ENCODE measurements around the gene INSL3. TPM values are rescaled to one million over a fixed set of nuclear protein-coding genes. Genes with fewer than 3 reads are reported as not detected.

Gene INSL3
- total RNA-seq, 6 donors from 2014 or later, result 0.57 TPM; not detected in 5

DNA sequence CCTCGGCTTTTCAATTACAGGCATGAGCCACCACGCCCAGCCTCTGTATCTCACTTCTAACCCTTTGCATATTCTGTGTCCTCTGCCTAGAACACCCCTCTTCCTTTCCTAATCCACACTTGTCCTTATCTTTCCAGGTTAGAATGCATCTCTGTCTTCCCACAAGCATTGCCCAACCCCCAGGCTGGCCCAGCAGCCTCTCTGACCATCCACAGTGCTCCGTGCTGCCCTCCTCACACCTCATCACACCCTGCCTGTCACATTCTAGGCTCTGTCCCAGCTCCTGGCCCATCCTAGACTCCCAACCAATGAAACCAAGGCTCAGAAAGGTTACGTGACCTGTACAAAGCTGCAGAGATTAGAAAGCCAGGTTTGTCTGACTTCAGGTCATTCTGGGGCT is 15.2 kb upstream of the INSL3 start:
- WGBS, 2 donors, result 72 to 78% methylated on average over 4 of the region's 4 CpGs
- DNase-seq (no peak), ATAC-seq (ENCODE audit: low FRiP score in 2 of 2) (no peak)
- Histone ChIP-seq H3K27ac (no peak overlapping the region), H3K4me1 (peaks cover 0 to 6% (median 2%) of the 10 kb centered on the region in 4 donors), H3K27me3 (no peaks in the 10 kb centered on the region), H3K36me3 (peaks cover 0 to 97% (median 21%) of the 10 kb centered on the region in 4 donors), H3K9me3 (no peaks in the 10 kb centered on the region), H3K4me3 (no peak overlapping the region)
- TF ChIP-seq POLR2AphosphoS5 (IDR thresholded peaks at IDR 0.05), result no peak

DNA sequence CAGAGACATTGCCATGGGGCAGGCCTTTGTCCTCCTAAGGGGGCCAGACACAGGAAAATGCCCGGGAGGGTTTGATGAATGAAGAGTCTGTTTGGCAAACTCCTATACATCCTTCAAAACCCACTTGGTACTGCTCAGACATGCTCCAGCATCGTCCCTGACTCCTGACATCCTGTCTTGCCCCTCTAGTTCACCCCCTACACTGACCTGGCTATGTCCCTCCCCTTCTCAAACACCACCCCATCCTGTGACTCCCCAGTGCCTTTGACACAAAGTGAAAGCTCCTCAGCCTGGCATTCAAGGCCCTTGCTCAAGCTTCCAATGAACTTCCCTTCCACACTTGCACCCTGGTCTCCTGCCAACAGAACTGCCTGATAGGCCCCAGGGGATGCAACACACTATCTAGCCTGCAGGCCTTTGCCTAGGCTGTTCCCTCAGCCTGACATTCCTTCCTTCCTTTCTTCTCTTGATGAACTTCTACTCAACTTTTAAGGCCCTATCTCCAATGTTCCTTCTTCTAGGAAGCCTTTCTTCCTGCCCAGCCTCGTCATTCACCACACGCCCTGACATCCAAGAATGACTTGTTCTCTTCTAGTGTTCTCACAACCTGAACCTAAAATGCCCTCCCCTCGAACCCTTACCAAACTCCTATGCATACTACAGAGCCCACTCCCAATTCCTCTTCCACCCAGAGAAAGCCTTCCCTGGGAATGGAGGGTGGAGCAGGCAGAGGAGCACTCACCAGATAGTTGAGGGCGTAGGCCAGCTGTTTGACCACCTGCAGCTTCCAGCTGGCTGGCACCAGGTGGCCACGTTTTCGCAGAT is 14.1 kb upstream of the INSL3 start:
- H3K4me1 ChIP-seq, result peaks cover 0 to 10% (median 0%) of the 10 kb centered on the region in 4 donors
- peaks cover 0 to 94% (median 19%) of the 10 kb centered on the region in 4 donors for H3K36me3 ChIP-seq
- no peak for ATAC-seq (ENCODE audit: low FRiP score in 2 of 2)
- DNase-seq, result no peak
- no peak for TF ChIP-seq CTCF (IDR thresholded peaks at IDR 0.05)
- TF ChIP-seq POLR2A (IDR thresholded peaks at IDR 0.05), result no peak
- TF ChIP-seq EP300 (IDR thresholded peaks at IDR 0.05), result no peak
- TF ChIP-seq POLR2AphosphoS5 (IDR thresholded peaks at IDR 0.05), result no peak
- no peaks in the 10 kb centered on the region for H3K9me3 ChIP-seq
- H3K27me3 ChIP-seq, result no peaks in the 10 kb centered on the region
- H3K27ac ChIP-seq, result no peak overlapping the region
- no peak overlapping the region for H3K4me3 ChIP-seq
- WGBS, 2 donors, result 70 to 91% methylated on average over 8 of the region's 8 CpGs

DNA sequence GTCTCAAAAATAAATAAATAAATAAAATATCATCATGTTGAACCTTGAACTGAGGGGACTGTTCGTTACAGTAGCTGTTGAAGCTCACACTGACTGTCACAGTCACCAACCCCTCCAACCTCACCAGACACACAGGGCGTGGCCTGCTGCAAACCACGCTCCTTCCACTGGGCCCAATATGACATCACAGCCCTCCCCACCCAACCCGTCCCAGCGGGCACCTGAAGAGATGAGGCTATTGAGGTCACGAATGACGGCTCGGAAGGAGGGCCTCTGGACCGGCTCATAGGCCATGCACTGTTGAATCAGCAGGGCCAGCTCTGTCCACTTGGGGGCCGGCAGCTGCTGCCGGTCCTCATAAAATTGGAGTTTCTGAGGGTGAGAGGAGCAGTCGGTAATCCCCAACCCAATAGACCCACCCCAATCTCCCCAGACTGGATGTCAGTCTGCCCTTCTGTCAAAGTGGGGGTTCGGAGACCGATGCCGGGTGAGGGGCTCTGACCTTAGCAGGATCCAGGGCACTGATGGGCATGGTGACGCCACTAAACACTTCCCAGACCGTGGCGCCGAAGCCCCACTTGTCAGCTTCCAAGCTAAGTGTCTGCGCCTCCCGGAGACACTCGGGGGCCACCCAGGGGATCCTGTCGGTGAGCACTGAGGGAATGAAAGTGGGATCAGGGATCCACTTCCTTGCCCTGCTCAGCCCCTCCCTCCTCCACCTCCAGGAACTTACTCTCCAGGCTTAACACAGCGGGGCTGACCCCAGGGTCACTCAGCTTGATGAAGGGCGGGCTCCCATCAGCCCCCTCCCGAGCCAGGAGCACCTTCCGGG is 13.2 kb upstream of the INSL3 start:
- DNase-seq (no peak), ATAC-seq (ENCODE audit: low FRiP score in 2 of 2) (no peak)
- Histone ChIP-seq H3K4me3 (no peak overlapping the region), H3K36me3 (peaks cover 0 to 92% (median 19%) of the 10 kb centered on the region in 4 donors), H3K27ac (no peak overlapping the region), H3K4me1 (peaks cover 0 to 18% (median 0%) of the 10 kb centered on the region in 4 donors), H3K9me3 (no peaks in the 10 kb centered on the region), H3K27me3 (no peaks in the 10 kb centered on the region)
- no peak for TF ChIP-seq POLR2A (IDR thresholded peaks at IDR 0.05)
- no peak for TF ChIP-seq POLR2AphosphoS5 (IDR thresholded peaks at IDR 0.05)
- no peak for TF ChIP-seq CTCF (IDR thresholded peaks at IDR 0.05)
- no peak for TF ChIP-seq EP300 (IDR thresholded peaks at IDR 0.05)
- 82 to 83% methylated on average over 9 to 18 of the region's 27 CpGs for WGBS, 2 donors

DNA sequence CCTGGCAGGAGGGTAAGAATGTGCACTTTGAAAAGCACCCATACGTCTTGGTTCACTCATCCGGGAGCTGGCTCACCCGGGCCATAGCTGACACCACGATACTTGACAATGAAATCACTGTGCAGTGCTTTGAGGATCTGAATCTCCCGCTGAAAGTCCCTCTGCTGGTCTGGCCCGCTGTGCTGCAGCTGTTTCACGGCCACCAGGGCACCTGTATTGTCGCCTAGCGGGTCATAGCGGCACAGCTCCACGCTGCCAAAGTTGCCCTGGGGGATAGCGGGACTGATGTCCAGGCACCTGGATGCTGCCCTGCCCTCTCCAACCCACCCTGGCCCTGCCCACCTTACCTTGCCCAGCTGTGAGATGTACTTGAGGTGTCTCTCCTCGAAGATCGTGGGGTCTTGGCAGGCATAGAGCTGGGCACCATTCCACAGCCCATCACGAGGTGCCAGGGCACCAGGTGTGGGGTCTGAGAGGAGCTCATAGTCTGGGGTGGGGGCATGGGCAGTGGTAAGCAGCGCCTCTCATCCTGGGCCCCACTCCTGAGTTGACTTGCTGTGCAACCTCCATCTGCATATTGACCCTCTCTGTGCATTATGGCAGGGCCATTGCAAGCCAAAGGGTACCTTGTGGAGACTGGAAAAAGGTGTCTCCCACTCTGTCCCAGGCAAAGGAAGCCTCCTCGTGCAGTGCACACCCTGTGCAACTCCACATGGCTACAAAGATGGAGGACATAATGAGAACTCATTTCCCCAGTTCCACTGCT is 11.3 kb upstream of the INSL3 start:
- TF ChIP-seq POLR2A (IDR thresholded peaks at IDR 0.05) (no peak), POLR2AphosphoS5 (IDR thresholded peaks at IDR 0.05) (no peak), CTCF (IDR thresholded peaks at IDR 0.05) (no peak), EP300 (IDR thresholded peaks at IDR 0.05) (no peak)
- no peak for DNase-seq
- H3K4me3 ChIP-seq, result no peak overlapping the region
- H3K27me3 ChIP-seq, result no peaks in the 10 kb centered on the region
- H3K9me3 ChIP-seq, result no peaks in the 10 kb centered on the region
- no peak for ATAC-seq (ENCODE audit: low FRiP score in 2 of 2)
- H3K4me1 ChIP-seq, result peaks cover 0 to 19% (median 0%) of the 10 kb centered on the region in 4 donors
- H3K36me3 ChIP-seq, result peaks cover 0 to 84% (median 9%) of the 10 kb centered on the region in 4 donors
- no peak overlapping the region for H3K27ac ChIP-seq
- WGBS, 2 donors, result 92 to 93% methylated on average over 10 to 17 of the region's 17 CpGs

All from upper lobe of left lung (tissue), 6 donors.